CD14-positive monocyte (primary cell): ENCODE results near the gene GBGT1. TPM values are rescaled to one million over a fixed set of nuclear protein-coding genes. Genes with fewer than 3 reads are reported as not detected.
"Not testable (repeated sequence)": the region's sequence is repeated elsewhere in the genome, so short reads cannot be mapped to it uniquely, and the experiment has no call there.

Source experiments
- DNase-seq, 3 donors: peaks; one replicate each; pipeline ENCODE4 v3.0.0-alpha.2; 2011 to 2022
- H2AFZ ChIP-seq: 2 replicates; pipeline ENCODE4 v1.6.0; 2012; ENCODE audit warnings: mild to moderate bottlenecking, low read depth, low read length, inconsistent platforms; ENCODE audit not compliant: insufficient read depth, poor library complexity, severe bottlenecking
- H3K27ac ChIP-seq, 2 donors: 1 replicate in 1 of 2; 2 replicates in 1 of 2; pipeline ENCODE4 v1.5.1; 2012 to 2013; ENCODE audit warnings: low read length in 2 of 2, control low read depth in 1 of 2, inconsistent platforms in 1 of 2, low read depth in 1 of 2, mild to moderate bottlenecking in 1 of 2
- H3K27me3 ChIP-seq, 2 donors: one replicate each; pipeline versions ENCODE4 v1.6.0 to v1.6.1; 2011 to 2013; ENCODE audit warnings: low read length in 2 of 2; ENCODE audit not compliant: control insufficient read depth in 2 of 2, insufficient read depth in 2 of 2
- H3K36me3 ChIP-seq, 2 donors: replicated peaks in 1 of 2; 1 replicate in 1 of 2; 2 replicates in 1 of 2; pipeline versions ENCODE4 v1.5.1 to v1.6.1; 2012 to 2013; ENCODE audit warnings: low read length in 2 of 2, control low read depth in 1 of 2, inconsistent platforms in 1 of 2, mild to moderate bottlenecking in 1 of 2; ENCODE audit not compliant: insufficient read depth in 2 of 2, control insufficient read depth in 1 of 2
- H3K4me1 ChIP-seq, 2 donors: 1 replicate in 1 of 2; 2 replicates in 1 of 2; pipeline versions ENCODE4 v1.5.1 to v1.6.1; 2012 to 2013; ENCODE audit warnings: low read length in 2 of 2, control low read depth in 1 of 2, inconsistent platforms in 1 of 2, mild to moderate bottlenecking in 1 of 2, moderate library complexity in 1 of 2; ENCODE audit not compliant: insufficient read depth in 2 of 2, control insufficient read depth in 1 of 2
- H3K4me2 ChIP-seq: replicated peaks from 2 replicates; pipeline ENCODE3; 2012; ENCODE audit warnings: low read length, moderate library complexity, mild to moderate bottlenecking; ENCODE audit not compliant: poor library complexity, severe bottlenecking; ENCODE audit errors: extremely low read depth
- H3K4me3 ChIP-seq, 3 experiments: fragments of 200-600 bp in 1 of 3; sonication (generic) in 1 of 3; replicated peaks in 1 of 3; 1 replicate in 2 of 3; 2 replicates in 1 of 3; pipeline ENCODE4 v1.5.1; 2011 to 2013; ENCODE audit warnings: low read length in 3 of 3, mild to moderate bottlenecking in 3 of 3, control low read depth in 2 of 3, low read depth in 2 of 3, inconsistent platforms in 1 of 3, moderate library complexity in 1 of 3
- H3K79me2 ChIP-seq: 2 replicates; pipeline ENCODE4 v1.6.0; 2012; ENCODE audit warnings: mild to moderate bottlenecking, control low read depth, inconsistent platforms, low read length, moderate library complexity; ENCODE audit not compliant: insufficient read depth
- H3K9ac ChIP-seq: 2 replicates; pipeline ENCODE4 v1.6.0; 2017; ENCODE audit warnings: low read length, mild to moderate bottlenecking; ENCODE audit not compliant: insufficient read depth, poor library complexity, severe bottlenecking
- H3K9me3 ChIP-seq, 2 donors: replicated peaks in 1 of 2; 1 replicate in 1 of 2; 2 replicates in 1 of 2; pipeline versions ENCODE4 v1.5.1 to v1.6.1; 2012 to 2013; ENCODE audit warnings: low read length in 2 of 2, control low read depth in 1 of 2; ENCODE audit not compliant: control insufficient read depth in 1 of 2, insufficient read depth in 1 of 2
- H4K20me1 ChIP-seq: 2 replicates; pipeline ENCODE4 v1.6.0; 2012; ENCODE audit warnings: mild to moderate bottlenecking, low read length, control low read depth, moderate library complexity; ENCODE audit not compliant: insufficient read depth
- H3K27ac Mint-ChIP-seq, 7 donors: one replicate each; pipeline ENCODE4 v1.8.0; 2020; ENCODE audit warnings: mild to moderate bottlenecking in 7 of 7, mixed read lengths in 7 of 7, moderate library complexity in 6 of 7, inconsistent platforms in 2 of 7
- H3K27me3 Mint-ChIP-seq, 3 donors: one replicate each; pipeline ENCODE4 v1.8.0; 2021 to 2022; ENCODE audit warnings: low read depth in 3 of 3, mild to moderate bottlenecking in 3 of 3, mixed read lengths in 3 of 3, moderate library complexity in 3 of 3, inconsistent platforms in 1 of 3
- H3K36me3 Mint-ChIP-seq, 2 donors: one replicate each; pipeline ENCODE4 v1.8.0; 2020; ENCODE audit warnings: mixed read lengths in 2 of 2, inconsistent platforms in 1 of 2, mild to moderate bottlenecking in 1 of 2
- H3K4me1 Mint-ChIP-seq: one replicate; pipeline ENCODE4 v1.8.0; 2020; ENCODE audit warnings: mild to moderate bottlenecking, mixed read lengths
- H3K4me3 Mint-ChIP-seq, 2 donors: one replicate each; pipeline ENCODE4 v1.8.0; 2020; ENCODE audit warnings: mild to moderate bottlenecking in 2 of 2, mixed read lengths in 2 of 2, moderate library complexity in 1 of 2
- H3K9me3 Mint-ChIP-seq, 7 donors: one replicate each; pipeline ENCODE4 v1.8.0; 2020 to 2022; ENCODE audit warnings: mixed read lengths in 7 of 7, mild to moderate bottlenecking in 6 of 7, moderate library complexity in 6 of 7, inconsistent platforms in 2 of 7
- WGBS: methylation state at CpG from one replicate; pipeline ENCODE4 v1.1.5; 2013; ENCODE audit warnings: missing lambda C conversion rate; ENCODE audit not compliant: insufficient coverage; 5-methylcytosine and 5-hydroxymethylcytosine counted together
- intact Hi-C, 2 donors: fragments of 100-400 bp; cut with micrococcal nuclease; formaldehyde crosslinking; loops; one replicate each; pipeline versions ENCODE4 v1.15.0 to v1.15.1; 2023
- polyA plus RNA-seq, 3 donors: library from polyadenylated mRNA; depleted of rRNA in 1 of 3; unstranded in 2 of 3; stranded (reverse) in 1 of 3; fragments of 300-500 nt in 2 of 3; fragments of >200 nt in 1 of 3; fragmentation: Illumina TruSeq in 2 of 3; gene quantifications; 1 replicate in 2 of 3; 2 replicates in 1 of 3; pipeline ENCODE4 v1.2.3, GENCODE V29; 2012 to 2021
- TF ChIP-seq, protein P1 (sequence below): fragments of 200-600 bp; IDR thresholded peaks from one replicate; pipeline ENCODE4 v1.8.0; 2022; ENCODE audit warnings: antibody characterized with exemption, mild to moderate bottlenecking

Gene GBGT1
- polyA plus RNA-seq, 3 donors, result 7.1 to 40.1 (median 8.0) TPM

- no peaks in the 10 kb centered on the region for H4K20me1 ChIP-seq
- DNase-seq, result no peak
- TF ChIP-seq, protein P1, sequence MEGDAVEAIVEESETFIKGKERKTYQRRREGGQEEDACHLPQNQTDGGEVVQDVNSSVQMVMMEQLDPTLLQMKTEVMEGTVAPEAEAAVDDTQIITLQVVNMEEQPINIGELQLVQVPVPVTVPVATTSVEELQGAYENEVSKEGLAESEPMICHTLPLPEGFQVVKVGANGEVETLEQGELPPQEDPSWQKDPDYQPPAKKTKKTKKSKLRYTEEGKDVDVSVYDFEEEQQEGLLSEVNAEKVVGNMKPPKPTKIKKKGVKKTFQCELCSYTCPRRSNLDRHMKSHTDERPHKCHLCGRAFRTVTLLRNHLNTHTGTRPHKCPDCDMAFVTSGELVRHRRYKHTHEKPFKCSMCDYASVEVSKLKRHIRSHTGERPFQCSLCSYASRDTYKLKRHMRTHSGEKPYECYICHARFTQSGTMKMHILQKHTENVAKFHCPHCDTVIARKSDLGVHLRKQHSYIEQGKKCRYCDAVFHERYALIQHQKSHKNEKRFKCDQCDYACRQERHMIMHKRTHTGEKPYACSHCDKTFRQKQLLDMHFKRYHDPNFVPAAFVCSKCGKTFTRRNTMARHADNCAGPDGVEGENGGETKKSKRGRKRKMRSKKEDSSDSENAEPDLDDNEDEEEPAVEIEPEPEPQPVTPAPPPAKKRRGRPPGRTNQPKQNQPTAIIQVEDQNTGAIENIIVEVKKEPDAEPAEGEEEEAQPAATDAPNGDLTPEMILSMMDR, result no peak
- peaks cover 5 to 14% (median 12%) of the 10 kb centered on the region in 7 donors for H3K9me3 Mint-ChIP-seq
- H3K4me3 ChIP-seq, result no peak overlapping the region
- 90% methylated on average over 3 of the region's 7 CpGs for WGBS
- H3K36me3 Mint-ChIP-seq, result no peaks in the 10 kb centered on the region
- H3K36me3 ChIP-seq, result no peaks in the 10 kb centered on the region
- H3K4me2 ChIP-seq, result no peak overlapping the region
- peak overlapping the region in 1 of 2 donors; percentile 26 for H3K4me3 Mint-ChIP-seq
- no peak overlapping the region for H3K9ac ChIP-seq
- H3K79me2 ChIP-seq, result no peaks in the 10 kb centered on the region
- no peak overlapping the region for H2AFZ ChIP-seq
- H3K4me1 ChIP-seq, result no peaks in the 10 kb centered on the region
- no peak overlapping the region for H3K27ac ChIP-seq
- no peaks in the 10 kb centered on the region for H3K4me1 Mint-ChIP-seq
- no peak overlapping the region for H3K27ac Mint-ChIP-seq
- no peaks in the 10 kb centered on the region for H3K27me3 ChIP-seq
- peaks cover 5 to 21% (median 5%) of the 10 kb centered on the region in 3 donors for H3K27me3 Mint-ChIP-seq
- H3K9me3 ChIP-seq, result no peaks in the 10 kb centered on the region
- intact Hi-C loops, result no loop called here
These were observed 46.5 kb upstream of the GBGT1 start for GRCh38 chr9:133210202-133210532.

DNA sequence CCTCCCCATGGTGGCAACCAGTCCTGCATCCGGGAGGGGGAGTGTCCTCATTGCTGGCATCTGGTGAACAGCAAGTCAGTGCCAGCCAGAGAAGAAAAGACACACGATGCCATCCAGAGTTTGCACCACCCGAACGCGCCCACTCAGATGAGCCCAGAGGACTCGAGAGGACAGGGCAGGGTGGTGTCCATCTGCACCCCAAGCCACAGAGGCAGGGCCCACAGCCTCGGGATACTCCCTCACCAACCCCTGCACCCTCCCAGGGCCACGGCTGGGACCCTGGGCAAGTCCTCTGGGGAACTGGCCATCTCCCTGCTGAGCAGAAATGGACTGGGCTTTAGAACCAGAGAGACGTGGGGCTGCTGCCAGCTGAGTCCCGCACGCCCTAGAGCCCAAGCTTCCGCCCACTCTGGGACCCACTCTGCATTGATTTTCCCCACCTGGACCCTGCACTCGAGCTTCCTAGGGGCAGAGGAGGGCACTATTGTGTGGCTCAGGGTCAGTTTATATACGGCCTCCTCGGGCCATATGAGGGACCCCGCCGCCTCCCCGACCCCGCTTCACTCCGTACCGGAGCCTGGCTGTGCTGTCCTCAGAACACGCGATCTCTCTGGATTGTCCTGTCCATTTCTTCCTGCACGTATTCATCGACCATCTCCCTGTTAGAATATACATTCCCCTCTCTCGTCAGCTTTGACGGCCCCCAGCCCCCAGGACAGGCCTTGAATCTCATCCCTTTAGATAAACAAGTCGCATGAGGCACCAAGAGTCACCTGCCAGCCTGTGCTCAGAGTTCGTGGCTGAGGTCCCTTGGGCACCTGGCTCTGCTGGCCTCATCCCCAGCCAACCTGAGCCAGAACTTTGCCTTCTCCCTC lies 45.9 kb upstream of the GBGT1 start:
- intact Hi-C loops, H3K9me3 ChIP-seq, H3K9me3 Mint-ChIP-seq, H3K27ac ChIP-seq, H2AFZ ChIP-seq, H3K27me3 ChIP-seq, H3K4me1 ChIP-seq, H3K4me3 ChIP-seq, DNase-seq, H4K20me1 ChIP-seq, H3K79me2 ChIP-seq, H3K4me3 Mint-ChIP-seq, H3K36me3 ChIP-seq, H3K4me2 ChIP-seq, H3K4me1 Mint-ChIP-seq, H3K36me3 Mint-ChIP-seq, H3K9ac ChIP-seq: not testable (repeated sequence)
- WGBS, result 93% methylated on average over 29 of the region's 29 CpGs
- H3K27me3 Mint-ChIP-seq, result peaks cover 5 to 16% (median 5%) of the 10 kb centered on the region in 3 donors
- peak overlapping the region in 2 of 7 donors; percentile 1 to 3 for H3K27ac Mint-ChIP-seq

DNA sequence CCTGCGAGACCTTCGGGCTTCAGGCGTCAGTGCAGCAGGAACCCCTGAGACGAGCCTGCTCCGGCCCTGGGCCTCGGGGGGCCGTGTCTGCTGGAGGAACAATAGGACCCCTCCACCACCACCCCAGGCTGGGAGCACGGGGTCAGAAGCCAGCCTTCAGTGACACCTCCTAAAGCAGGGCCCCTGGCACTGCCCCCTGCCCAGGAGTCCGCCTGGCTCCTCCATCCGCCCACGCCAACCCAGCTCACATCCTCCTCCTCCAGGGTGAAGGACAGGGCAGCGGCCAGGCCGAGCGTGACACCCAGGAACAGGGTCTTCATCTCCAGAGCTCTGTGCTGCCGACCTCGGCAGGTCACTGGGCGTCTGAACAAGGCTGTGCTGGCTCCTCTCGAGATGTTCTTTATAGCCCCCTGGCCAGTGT lies 45.2 kb upstream of the GBGT1 start, which contains the start of gene OBP2B:
OBP2B (minus strand) TSS at position 371 of the 421 bp plus-strand sequence; CDS start at position 320, 51 bp downstream.
- H3K4me2 ChIP-seq, H3K4me1 Mint-ChIP-seq, H3K4me3 ChIP-seq, H3K36me3 Mint-ChIP-seq, H3K27ac ChIP-seq, H3K36me3 ChIP-seq, H3K27me3 ChIP-seq, H3K79me2 ChIP-seq, DNase-seq, H3K9ac ChIP-seq, intact Hi-C loops, H4K20me1 ChIP-seq, H3K9me3 Mint-ChIP-seq, H2AFZ ChIP-seq, H3K9me3 ChIP-seq, H3K4me1 ChIP-seq: not testable (repeated sequence)
- WGBS, result no CpG with 5 or more reads among the region's 18 CpGs
- Mint-ChIP-seq H3K27me3 (peaks cover 5 to 11% (median 5%) of the 10 kb centered on the region in 3 donors), H3K27ac (peak within 1 kb of the TSS in 2 of 7 donors; percentile 1 to 3), H3K4me3 (peak within 1 kb of the TSS in 1 of 2 donors; percentile 26)
